Left ventricle myocardium inferior (tissue), 1 donor: Measurements from ENCODE around the gene IL22RA1. TPM values are rescaled to one million over a fixed set of nuclear protein-coding genes. Genes with fewer than 3 reads are reported as not detected.

Source experiments
- DNase-seq: peaks from one replicate; pipeline ENCODE4 v3.0.0-alpha.2; 2020
- H3K27ac ChIP-seq: fragments of 200-600 bp; replicated peaks from 2 replicates; pipeline ENCODE4 v1.8.0; 2021
- H3K27me3 ChIP-seq: fragments of 200-600 bp; 2 replicates; pipeline ENCODE4 v1.8.0; 2021; ENCODE audit warnings: low read depth
- H3K36me3 ChIP-seq: fragments of 200-600 bp; 2 replicates; pipeline ENCODE4 v1.8.0; 2021
- H3K4me1 ChIP-seq: fragments of 200-600 bp; 2 replicates; pipeline ENCODE4 v1.8.0; 2021
- H3K4me3 ChIP-seq: fragments of 200-600 bp; 2 replicates; pipeline ENCODE4 v1.8.0; 2021; ENCODE audit warnings: mild to moderate bottlenecking, moderate library complexity
- H3K9me3 ChIP-seq: fragments of 200-600 bp; replicated peaks from 2 replicates; pipeline ENCODE4 v1.8.0; 2021
- intact Hi-C: fragments of 100-400 bp; cut with micrococcal nuclease; formaldehyde crosslinking; loops from one replicate; pipeline ENCODE4 v1.11.0; 2022
- total RNA-seq: library from RNA; stranded (reverse); fragmentation: NEBNext Ultra II Directional; extraction: Animal tissue kit (Norgen Biotek cat#: 25700); gene quantifications from one replicate; pipeline ENCODE4 v1.2.1, GENCODE V29; 2021
- TF ChIP-seq, protein P1 (sequence below): fragments of 200-600 bp; IDR thresholded peaks from 2 replicates; pipeline ENCODE4 v1.8.0; 2021; ENCODE audit warnings: antibody characterized with exemption, mild to moderate bottlenecking, borderline replicate concordance
- donor health status: DM: no; HTN: yes; CAD: no; lungs with severe emphysema.

IL22RA1 gene
- total RNA-seq, 1 donor from 2014 or later = 0.14 TPM

DNA sequence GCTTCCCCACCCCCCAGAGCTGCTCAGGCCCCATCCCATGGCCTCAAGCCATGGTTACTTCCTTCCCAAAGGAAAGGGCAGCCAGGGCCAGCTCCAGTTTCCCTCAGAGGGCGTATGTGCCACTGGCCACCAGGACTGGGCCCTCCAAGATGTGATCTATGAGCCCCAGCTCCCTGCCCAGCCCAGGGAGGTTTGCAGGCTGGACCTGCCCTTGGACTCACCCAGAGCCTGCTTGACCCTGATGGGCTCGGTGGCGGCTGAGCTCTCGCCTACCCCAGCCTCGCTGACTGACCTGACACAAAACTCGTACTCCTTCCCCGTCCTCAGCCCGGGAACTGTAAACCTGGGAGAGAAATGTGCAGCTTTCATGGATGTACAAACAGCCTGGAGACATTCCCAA lies 60.6 kb downstream of the IL22RA1 start:
- no peak overlapping the region for H3K4me3 ChIP-seq
- H3K36me3 ChIP-seq = peaks cover 73% of the 10 kb centered on the region
- peak overlapping the region; percentile 61 for H3K27ac ChIP-seq
- intact Hi-C loops = no loop called here
- H3K9me3 ChIP-seq = no peaks in the 10 kb centered on the region
- no peak for DNase-seq
- TF ChIP-seq, protein P1, sequence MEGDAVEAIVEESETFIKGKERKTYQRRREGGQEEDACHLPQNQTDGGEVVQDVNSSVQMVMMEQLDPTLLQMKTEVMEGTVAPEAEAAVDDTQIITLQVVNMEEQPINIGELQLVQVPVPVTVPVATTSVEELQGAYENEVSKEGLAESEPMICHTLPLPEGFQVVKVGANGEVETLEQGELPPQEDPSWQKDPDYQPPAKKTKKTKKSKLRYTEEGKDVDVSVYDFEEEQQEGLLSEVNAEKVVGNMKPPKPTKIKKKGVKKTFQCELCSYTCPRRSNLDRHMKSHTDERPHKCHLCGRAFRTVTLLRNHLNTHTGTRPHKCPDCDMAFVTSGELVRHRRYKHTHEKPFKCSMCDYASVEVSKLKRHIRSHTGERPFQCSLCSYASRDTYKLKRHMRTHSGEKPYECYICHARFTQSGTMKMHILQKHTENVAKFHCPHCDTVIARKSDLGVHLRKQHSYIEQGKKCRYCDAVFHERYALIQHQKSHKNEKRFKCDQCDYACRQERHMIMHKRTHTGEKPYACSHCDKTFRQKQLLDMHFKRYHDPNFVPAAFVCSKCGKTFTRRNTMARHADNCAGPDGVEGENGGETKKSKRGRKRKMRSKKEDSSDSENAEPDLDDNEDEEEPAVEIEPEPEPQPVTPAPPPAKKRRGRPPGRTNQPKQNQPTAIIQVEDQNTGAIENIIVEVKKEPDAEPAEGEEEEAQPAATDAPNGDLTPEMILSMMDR = no peak
- peaks cover 77% of the 10 kb centered on the region for H3K4me1 ChIP-seq
- H3K27me3 ChIP-seq = no peaks in the 10 kb centered on the region

DNA sequence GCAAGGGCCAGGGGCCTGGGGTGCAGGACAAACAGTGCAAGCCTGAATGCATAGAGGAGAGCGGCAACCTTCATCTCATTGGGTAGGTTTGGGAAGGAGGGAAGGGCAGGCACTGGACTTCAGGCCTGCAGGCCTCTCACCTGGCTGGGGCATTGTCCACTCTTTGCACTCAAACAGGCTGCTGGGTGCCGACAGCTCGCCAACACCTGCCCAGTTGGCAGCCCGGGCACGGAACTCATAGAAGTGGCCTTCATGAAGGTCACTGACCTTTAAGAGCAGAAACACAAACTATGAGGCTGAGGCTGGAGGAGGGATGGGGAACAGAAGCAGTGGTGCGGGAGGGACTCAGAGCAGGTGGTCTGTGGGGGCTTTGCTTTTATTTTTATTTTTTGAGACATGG lies 61.8 kb downstream of the IL22RA1 start:
- Histone ChIP-seq H3K36me3 (peaks cover 62% of the 10 kb centered on the region), H3K4me1 (peaks cover 84% of the 10 kb centered on the region), H3K4me3 (no peak overlapping the region), H3K9me3 (no peaks in the 10 kb centered on the region), H3K27me3 (no peaks in the 10 kb centered on the region), H3K27ac (peak overlapping the region; percentile 61)
- no peak for DNase-seq
- TF ChIP-seq, protein P1 = no peak
- intact Hi-C loops = no loop called here

- peaks cover 63% of the 10 kb centered on the region for H3K36me3 ChIP-seq
- peak overlapping the region; percentile 61 for H3K27ac ChIP-seq
- peaks cover 86% of the 10 kb centered on the region for H3K4me1 ChIP-seq
- H3K27me3 ChIP-seq = no peaks in the 10 kb centered on the region
- intact Hi-C loops = no loop called here
- H3K9me3 ChIP-seq = no peaks in the 10 kb centered on the region
- TF ChIP-seq, protein P1 = no peak
- peak; percentile 78 for DNase-seq
- H3K4me3 ChIP-seq = no peak overlapping the region
These were observed 62.8 kb downstream of the IL22RA1 start for GRCh38 chr1:24080131-24080530.

DNA sequence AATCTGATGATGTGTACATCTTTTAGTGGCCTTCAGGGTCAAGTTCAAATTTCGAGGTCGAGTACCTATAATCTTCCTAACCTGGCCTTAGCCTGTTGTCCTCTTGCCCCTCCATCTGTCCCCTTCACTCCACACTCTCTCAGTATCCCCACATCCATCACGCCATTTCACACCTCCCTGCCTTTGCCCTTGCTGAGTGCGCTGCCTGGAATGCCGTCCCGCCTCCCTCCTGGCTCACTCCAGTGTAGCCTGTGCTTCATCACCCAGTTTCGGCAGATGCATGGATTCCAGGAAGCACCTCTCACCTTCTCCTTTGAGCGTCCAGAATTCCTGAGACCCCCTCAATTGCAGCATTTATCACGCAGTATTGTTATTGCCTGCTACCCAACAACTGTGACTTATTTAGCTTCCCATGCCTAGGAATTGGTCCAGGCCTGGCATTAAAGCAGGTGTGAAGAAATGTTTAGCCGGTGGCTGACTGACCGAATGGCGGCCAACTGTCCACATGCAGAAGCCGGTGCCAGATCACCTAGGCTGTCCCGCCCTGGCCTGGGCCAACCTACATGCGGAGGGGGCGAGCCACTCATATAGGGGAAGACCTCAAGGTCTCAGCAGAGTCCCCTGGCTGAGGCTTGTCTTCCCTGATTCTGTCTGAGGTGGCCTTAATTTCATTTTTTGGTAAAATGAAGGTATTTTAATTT lies 65.5 kb downstream of the IL22RA1 start:
- H3K4me1 ChIP-seq = peaks cover 80% of the 10 kb centered on the region
- H3K27me3 ChIP-seq = no peaks in the 10 kb centered on the region
- TF ChIP-seq, protein P1 = no peak
- no peaks in the 10 kb centered on the region for H3K9me3 ChIP-seq
- peak; percentile 56 for DNase-seq
- H3K36me3 ChIP-seq = peaks cover 56% of the 10 kb centered on the region
- intact Hi-C loops = no loop called here
- peak overlapping the region; percentile 73 for H3K27ac ChIP-seq
- H3K4me3 ChIP-seq = no peak overlapping the region

DNA sequence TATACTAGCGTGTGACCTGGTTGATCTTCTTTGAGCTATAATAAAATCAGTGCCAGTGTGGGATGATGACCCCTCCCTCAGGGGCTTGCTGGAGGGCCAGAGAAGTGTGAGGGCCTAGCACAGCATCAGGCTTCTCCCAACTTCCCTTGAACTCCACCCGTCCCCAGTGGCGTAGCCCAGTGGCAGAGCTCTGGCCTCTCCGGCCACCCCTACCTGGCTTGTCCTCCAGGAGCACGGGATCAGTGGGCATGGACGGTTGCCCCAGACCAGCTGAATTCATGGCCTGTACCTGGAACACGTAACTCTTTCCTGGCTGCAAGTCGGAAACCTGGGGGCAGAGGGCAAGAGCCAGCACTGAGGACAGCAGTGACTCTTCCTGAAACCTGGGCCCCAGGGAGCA lies 67.0 kb downstream of the IL22RA1 start:
- no peaks in the 10 kb centered on the region for H3K9me3 ChIP-seq
- intact Hi-C loops = no loop called here
- H3K36me3 ChIP-seq = peaks cover 51% of the 10 kb centered on the region
- DNase-seq = no peak
- peak overlapping the region; percentile 51 for H3K27ac ChIP-seq
- H3K27me3 ChIP-seq = no peaks in the 10 kb centered on the region
- H3K4me3 ChIP-seq = no peak overlapping the region
- H3K4me1 ChIP-seq = peaks cover 80% of the 10 kb centered on the region
- TF ChIP-seq, protein P1 = no peak
